GM21515 (cell line): ENCODE measurements around the gene LDLRAD4.

ENCODE experiments used
- ATAC-seq: cut with Tn5 transposase; IDR thresholded peaks from one replicate; pipeline ENCODE4 v1.9.1; 2021; ENCODE audit not compliant: unreplicated experiment

Gene LDLRAD4

GRCh38 chr18:13540477-13541182, 322.1 kb downstream of the LDLRAD4 start:
- no peak for ATAC-seq

GRCh38 chr18:13541621-13542519, 323.3 kb downstream of the LDLRAD4 start:
- no peak for ATAC-seq

GRCh38 chr18:13542520-13542847, 323.9 kb downstream of the LDLRAD4 start:
- no peak for ATAC-seq

- no peak for ATAC-seq
These were observed 324.6 kb downstream of the LDLRAD4 start for GRCh38 chr18:13543144-13543543.

- ATAC-seq, result no peak
These were observed 325.5 kb downstream of the LDLRAD4 start for GRCh38 chr18:13543811-13544732.

GRCh38 chr18:13544953-13545352, 326.4 kb downstream of the LDLRAD4 start:
- no peak for ATAC-seq

- no peak for ATAC-seq
These were observed 327.0 kb downstream of the LDLRAD4 start for GRCh38 chr18:13545514-13545913.

GRCh38 chr18:13545955-13546354, 327.4 kb downstream of the LDLRAD4 start:
- ATAC-seq, result no peak

- no peak for ATAC-seq
These were observed 328.1 kb downstream of the LDLRAD4 start for GRCh38 chr18:13546638-13547037.

- ATAC-seq, result no peak
These were observed 328.8 kb downstream of the LDLRAD4 start for GRCh38 chr18:13547347-13547746.

GRCh38 chr18:13548106-13548819, 329.7 kb downstream of the LDLRAD4 start:
- no peak for ATAC-seq

- ATAC-seq, result peak; percentile 61
These were observed 330.7 kb downstream of the LDLRAD4 start for GRCh38 chr18:13548966-13549879.

GRCh38 chr18:13549880-13550232, 331.3 kb downstream of the LDLRAD4 start:
- no peak for ATAC-seq

- no peak for ATAC-seq
These were observed 332.1 kb downstream of the LDLRAD4 start for GRCh38 chr18:13550418-13551304.

GRCh38 chr18:13551305-13551603, 332.7 kb downstream of the LDLRAD4 start:
- ATAC-seq, result no peak

- ATAC-seq, result no peak
These were observed 333.5 kb downstream of the LDLRAD4 start for GRCh38 chr18:13551841-13552733.

GRCh38 chr18:13553449-13553848, 334.9 kb downstream of the LDLRAD4 start:
- no peak for ATAC-seq

- no peak for ATAC-seq
These were observed 336.6 kb downstream of the LDLRAD4 start for GRCh38 chr18:13555192-13555591.
